Measurements from ENCODE around the gene ARHGAP24. TPM values are rescaled to one million over a fixed set of nuclear protein-coding genes. Genes with fewer than 3 reads are reported as not detected.
A peak's percentile ranks its signal among the peaks of the same experiment; 100 is the strongest.

Gene ARHGAP24
- total RNA-seq, 3 donors from 2014 or later, result 5.2 to 11.6 (median 6.7) TPM

DNA sequence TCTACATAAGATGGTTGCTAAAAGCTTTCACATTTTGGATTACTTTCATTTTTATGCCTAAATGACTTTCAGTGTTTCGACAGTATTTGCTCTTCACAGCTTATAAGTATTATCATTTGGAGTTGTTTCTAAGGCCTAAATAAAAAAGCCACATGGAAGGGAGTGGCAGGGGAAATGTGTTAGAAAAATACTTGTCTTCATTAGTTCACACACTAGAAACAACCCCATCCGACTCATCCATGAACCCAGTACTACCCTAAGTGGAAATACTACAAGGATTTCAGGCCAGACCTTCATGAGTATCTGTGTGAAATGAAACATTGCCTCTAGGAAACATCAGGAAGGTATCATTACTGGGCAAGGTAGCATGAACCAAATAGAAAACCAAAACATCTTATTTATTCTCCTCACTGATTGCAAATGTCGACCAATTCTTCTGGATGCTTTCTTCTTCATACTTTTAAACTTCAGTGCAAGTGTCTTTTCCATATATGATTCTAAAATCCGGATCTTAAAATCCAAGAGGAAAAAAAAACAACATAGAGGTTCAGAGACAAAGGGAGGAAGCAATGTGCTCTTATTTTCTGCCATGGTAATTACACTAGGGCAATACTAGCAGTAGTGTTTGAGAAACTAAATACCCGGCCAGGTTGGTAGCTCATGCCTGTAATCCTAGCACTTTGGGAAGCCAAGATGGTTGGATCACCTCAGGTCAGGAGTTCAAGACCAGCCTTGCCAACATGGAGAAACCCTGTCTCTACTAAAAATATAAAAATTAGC lies 349.4 kb downstream of the ARHGAP24 start:
- Histone ChIP-seq H3K36me3 (ENCODE audit: low read depth) (no peaks in the 10 kb centered on the region), H3K9me3 (no peaks in the 10 kb centered on the region), H3K4me3 (no peak overlapping the region), H3K4me1 (ENCODE audit: low read depth) (peaks cover 11% of the 10 kb centered on the region)
- DNase-seq (no peak), ATAC-seq (no peak)
- TF ChIP-seq, protein P1, sequence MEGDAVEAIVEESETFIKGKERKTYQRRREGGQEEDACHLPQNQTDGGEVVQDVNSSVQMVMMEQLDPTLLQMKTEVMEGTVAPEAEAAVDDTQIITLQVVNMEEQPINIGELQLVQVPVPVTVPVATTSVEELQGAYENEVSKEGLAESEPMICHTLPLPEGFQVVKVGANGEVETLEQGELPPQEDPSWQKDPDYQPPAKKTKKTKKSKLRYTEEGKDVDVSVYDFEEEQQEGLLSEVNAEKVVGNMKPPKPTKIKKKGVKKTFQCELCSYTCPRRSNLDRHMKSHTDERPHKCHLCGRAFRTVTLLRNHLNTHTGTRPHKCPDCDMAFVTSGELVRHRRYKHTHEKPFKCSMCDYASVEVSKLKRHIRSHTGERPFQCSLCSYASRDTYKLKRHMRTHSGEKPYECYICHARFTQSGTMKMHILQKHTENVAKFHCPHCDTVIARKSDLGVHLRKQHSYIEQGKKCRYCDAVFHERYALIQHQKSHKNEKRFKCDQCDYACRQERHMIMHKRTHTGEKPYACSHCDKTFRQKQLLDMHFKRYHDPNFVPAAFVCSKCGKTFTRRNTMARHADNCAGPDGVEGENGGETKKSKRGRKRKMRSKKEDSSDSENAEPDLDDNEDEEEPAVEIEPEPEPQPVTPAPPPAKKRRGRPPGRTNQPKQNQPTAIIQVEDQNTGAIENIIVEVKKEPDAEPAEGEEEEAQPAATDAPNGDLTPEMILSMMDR (IDR thresholded peaks at IDR 0.05), result no peak
- intact Hi-C loops (cut with DNase I, micrococcal nuclease), result no loop called here

- Histone ChIP-seq H3K36me3 (ENCODE audit: low read depth) (no peaks in the 10 kb centered on the region), H3K4me3 (no peak overlapping the region), H3K4me1 (ENCODE audit: low read depth) (peaks cover 11% of the 10 kb centered on the region), H3K9me3 (no peaks in the 10 kb centered on the region)
- TF ChIP-seq, protein P1 (IDR thresholded peaks at IDR 0.05), result no peak
- intact Hi-C loops (cut with DNase I, micrococcal nuclease), result no loop called here
- peak; percentile 76 for ATAC-seq
- peak in 1 of 3 donors; percentile 41 for DNase-seq
Measured at GRCh38 chr4:85826060-85826678, 351.2 kb downstream of the ARHGAP24 start.

DNA sequence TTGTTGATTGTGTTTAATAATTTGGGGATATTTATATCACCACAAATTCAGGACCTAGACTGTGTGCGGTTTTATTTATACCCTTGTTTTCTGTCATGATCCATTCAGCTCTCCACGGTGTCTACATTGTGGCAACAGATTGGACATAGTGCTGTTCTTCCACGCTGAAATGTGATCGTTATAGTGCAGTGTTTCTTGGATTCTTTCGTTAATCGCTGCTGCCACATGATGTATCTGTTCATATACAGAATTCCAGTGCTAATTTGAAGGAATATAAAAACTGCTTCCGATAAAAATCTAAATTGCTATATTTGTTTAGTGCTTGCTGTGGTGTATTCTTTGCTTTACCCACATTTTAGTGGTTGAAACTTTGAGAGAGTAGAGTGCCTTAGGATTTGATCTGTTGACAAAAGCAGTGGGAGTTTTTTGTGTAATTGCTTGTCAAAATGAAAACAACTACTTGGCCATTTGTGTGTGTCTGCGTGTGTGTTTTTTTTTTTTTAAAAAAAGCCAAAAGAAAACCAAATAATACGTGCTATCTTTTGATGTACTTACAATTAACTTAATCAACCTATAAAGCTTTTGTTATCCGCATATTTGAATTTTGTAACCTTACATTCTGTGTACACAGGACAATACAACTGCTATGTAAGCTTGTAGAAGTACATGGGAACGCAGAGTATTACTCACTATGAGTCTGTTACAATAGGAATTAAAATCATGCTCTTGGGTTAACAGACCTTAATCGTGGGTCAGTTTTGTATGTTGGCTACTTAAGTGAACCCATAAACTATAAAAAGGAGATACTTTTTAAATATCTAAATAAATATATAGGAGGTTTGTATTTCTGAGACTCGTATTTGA lies 353.3 kb downstream of the ARHGAP24 start:
- no peak overlapping the region for H3K4me3 ChIP-seq
- ATAC-seq, result peak; percentile 26

DNA sequence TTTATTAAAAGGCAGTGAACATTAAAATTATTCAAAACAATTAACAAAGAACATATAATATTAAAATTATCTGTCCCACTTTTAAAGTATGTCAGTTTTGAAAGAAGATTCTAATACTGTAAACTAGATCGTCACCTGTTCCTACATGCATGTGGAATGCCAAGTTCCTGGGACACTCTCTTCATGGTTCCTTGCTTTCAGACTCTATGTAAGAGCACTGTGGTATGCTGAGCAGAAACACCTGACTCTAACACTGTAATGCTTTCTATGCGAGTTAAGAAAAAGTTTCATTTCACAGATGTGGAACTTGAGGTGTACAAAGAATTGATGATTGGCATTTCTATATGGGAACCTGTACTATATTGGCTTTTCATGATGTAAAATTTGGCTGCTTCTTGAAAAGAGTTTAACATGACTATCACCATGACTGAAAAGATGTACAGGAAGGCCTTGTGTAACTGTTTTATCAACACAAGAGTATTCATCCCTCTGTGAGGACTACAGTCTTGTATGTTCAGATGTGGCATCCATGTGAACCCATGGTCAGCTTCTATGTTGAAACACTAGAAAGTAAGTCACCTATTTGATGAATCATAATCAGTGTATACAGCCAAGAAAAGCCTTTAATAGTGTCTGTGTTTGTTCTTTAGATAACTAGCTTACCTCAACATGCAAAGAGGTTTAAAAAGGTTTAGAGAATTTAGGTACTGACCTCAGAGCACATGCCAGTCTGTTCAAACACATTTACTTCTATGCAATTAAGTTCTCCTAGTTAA lies 354.5 kb downstream of the ARHGAP24 start:
- DNase-seq (no peak), ATAC-seq (no peak)
- TF ChIP-seq, protein P1 (IDR thresholded peaks at IDR 0.05), result no peak
- peaks cover 11% of the 10 kb centered on the region for H3K4me1 ChIP-seq (ENCODE audit: low read depth)
- H3K4me3 ChIP-seq, result no peak overlapping the region
- no peaks in the 10 kb centered on the region for H3K36me3 ChIP-seq (ENCODE audit: low read depth)
- H3K9me3 ChIP-seq, result no peaks in the 10 kb centered on the region
- intact Hi-C loops (cut with DNase I, micrococcal nuclease), result no loop called here

More for the DNA sequence above, 353.3 kb downstream of the ARHGAP24 start:
- intact Hi-C loops (cut with DNase I, micrococcal nuclease), result no loop called here
- TF ChIP-seq, protein P1 (IDR thresholded peaks at IDR 0.05), result no peak
- H3K36me3 ChIP-seq (ENCODE audit: low read depth), result no peaks in the 10 kb centered on the region
- no peaks in the 10 kb centered on the region for H3K9me3 ChIP-seq
- no peak for DNase-seq
- H3K4me1 ChIP-seq (ENCODE audit: low read depth), result peaks cover 11% of the 10 kb centered on the region

DNA sequence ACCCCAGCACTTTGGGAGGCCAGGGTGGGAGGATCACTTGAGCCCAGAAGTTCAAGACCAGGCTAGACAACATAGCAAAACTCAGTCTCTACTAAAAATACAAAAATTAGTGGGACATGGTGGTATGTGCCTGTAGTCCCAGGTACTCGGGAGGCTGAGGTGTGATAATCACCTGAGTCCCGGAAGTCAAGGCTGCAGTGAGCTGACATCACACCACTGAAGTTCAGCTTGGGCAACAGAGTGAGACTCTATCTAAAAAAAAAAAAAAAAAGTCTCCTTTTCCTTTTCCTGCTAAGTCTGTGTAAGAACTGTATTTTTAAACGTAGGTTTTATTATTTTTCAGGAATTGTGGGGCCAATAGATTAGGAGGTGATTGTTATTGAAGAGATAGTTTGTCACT lies 356.7 kb downstream of the ARHGAP24 start:
- no peak for ATAC-seq
- intact Hi-C loops (cut with DNase I, micrococcal nuclease), result no loop called here
- TF ChIP-seq, protein P1 (IDR thresholded peaks at IDR 0.05), result no peak
- no peak for DNase-seq
- H3K36me3 ChIP-seq (ENCODE audit: low read depth), result no peaks in the 10 kb centered on the region
- H3K4me3 ChIP-seq, result no peak overlapping the region
- H3K4me1 ChIP-seq (ENCODE audit: low read depth), result peaks cover 3% of the 10 kb centered on the region
- H3K9me3 ChIP-seq, result no peaks in the 10 kb centered on the region
